AG10803 (cell line): ENCODE measurements around the gene CCDC47.
A peak's percentile ranks its signal among the peaks of the same experiment; 100 is the strongest.

Experiments
- DNase-seq: peaks from one replicate; pipeline ENCODE4 v3.0.0; 2010; ENCODE audit warnings: low read depth
- H3K4me3 ChIP-seq: 2 replicates; pipeline ENCODE4 v1.5.1; 2011; ENCODE audit warnings: mild to moderate bottlenecking, low read length, control low read depth
- TF ChIP-seq, protein P1 (sequence below): conservative IDR thresholded peaks from 2 replicates; pipeline ENCODE4 v1.5.1; 2011; ENCODE audit warnings: mild to moderate bottlenecking, low read length, control low read depth, inconsistent platforms

Gene CCDC47

GRCh38 chr17:63753215-63753614, 20.2 kb downstream of the CCDC47 start:
- DNase-seq, result no peak
- no peak overlapping the region for H3K4me3 ChIP-seq
- TF ChIP-seq, protein P1, sequence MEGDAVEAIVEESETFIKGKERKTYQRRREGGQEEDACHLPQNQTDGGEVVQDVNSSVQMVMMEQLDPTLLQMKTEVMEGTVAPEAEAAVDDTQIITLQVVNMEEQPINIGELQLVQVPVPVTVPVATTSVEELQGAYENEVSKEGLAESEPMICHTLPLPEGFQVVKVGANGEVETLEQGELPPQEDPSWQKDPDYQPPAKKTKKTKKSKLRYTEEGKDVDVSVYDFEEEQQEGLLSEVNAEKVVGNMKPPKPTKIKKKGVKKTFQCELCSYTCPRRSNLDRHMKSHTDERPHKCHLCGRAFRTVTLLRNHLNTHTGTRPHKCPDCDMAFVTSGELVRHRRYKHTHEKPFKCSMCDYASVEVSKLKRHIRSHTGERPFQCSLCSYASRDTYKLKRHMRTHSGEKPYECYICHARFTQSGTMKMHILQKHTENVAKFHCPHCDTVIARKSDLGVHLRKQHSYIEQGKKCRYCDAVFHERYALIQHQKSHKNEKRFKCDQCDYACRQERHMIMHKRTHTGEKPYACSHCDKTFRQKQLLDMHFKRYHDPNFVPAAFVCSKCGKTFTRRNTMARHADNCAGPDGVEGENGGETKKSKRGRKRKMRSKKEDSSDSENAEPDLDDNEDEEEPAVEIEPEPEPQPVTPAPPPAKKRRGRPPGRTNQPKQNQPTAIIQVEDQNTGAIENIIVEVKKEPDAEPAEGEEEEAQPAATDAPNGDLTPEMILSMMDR, result no peak

GRCh38 chr17:63752707-63753106, 20.7 kb downstream of the CCDC47 start:
- TF ChIP-seq, protein P1, result no peak
- no peak overlapping the region for H3K4me3 ChIP-seq
- DNase-seq, result no peak

GRCh38 chr17:63751806-63752205, 21.6 kb downstream of the CCDC47 start:
- no peak for DNase-seq
- H3K4me3 ChIP-seq, result no peak overlapping the region
- TF ChIP-seq, protein P1, result no peak

- DNase-seq, result peak; percentile 94
- TF ChIP-seq, protein P1, result no peak
- peak within 1 kb of the TSS; percentile 88 for H3K4me3 ChIP-seq
These were observed 31.8 kb downstream of the CCDC47 start, which contains the start of gene STRADA for GRCh38 chr17:63741408-63742173. Gene STRADA (minus strand): TSS chr17:63741799. CDS start chr17:63728369, 13,430 bp downstream.

DNA sequence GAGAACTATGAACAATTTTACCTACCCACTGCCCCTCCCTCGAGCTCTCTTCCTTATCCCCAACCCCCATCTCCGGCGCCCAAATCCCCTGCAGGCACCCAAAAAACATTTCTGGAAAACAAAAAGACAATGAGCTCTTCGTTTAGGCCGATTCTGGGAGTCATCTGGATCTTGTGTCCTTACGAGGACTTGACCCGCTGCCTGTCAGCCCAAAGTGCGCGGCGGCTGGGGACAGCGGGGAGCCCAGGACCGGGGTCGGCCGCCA, 32.3 kb downstream of the CCDC47 start:
- peak overlapping the region; percentile 88 for H3K4me3 ChIP-seq
- no peak for DNase-seq
- TF ChIP-seq, protein P1, result no peak

DNA sequence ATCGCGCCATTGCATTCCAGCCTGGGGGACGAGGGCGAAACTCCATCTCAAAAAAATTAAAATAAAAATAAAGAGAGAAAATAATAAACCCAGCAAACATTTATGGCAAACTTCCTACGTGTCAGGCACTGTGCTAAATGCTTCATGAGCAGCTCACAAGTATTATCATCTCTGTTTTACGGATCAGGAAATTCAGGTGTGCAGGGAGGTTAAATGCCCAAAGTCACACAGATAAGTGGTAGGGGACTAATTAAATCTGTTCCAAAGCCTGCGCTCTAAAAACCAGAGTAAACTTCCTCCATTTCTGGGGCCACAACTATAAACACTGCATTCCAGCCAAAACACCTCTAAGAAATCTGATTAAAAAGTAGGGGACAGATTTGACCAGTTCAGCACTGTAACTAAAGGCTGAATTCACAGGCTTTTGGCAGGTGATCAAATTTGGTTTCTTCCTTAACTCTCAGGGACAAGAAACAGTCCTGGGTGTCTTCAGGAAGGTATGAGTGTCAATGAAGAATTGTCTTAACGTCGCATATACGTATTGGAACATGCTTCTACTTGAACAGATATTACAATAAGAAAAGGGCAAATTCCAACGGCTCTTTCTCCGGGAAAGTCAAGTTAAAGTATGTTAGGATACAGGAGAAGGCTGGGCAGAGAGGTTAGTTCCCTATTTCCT, 32.8 kb downstream of the CCDC47 start:
- TF ChIP-seq, protein P1, result no peak
- H3K4me3 ChIP-seq, result peak overlapping the region; percentile 88
- peak; percentile 13 for DNase-seq

DNA sequence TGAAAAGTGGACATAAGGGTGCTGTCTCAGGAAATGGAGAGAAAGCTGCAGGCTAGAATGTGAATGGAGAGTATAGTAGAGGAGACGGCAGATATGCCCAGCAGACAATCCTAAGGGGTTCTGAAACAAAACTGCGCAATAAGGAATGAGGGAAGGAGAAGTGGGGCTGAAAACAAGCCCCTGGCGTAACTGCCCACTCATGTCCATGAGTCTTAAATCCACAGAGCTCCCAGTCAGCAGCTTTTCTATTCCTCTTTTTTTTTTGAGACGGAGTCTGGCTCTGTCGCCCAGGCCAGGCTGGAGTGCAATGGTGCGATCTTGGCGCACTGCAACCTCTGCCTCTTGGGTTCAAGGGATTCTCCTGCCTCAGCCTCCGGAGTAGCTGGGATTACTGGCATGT, 37.7 kb downstream of the CCDC47 start:
- no peak for DNase-seq
- no peak overlapping the region for H3K4me3 ChIP-seq
- TF ChIP-seq, protein P1, result no peak
